ENCODE results near the gene KCTD5. TPM values are rescaled to one million over a fixed set of nuclear protein-coding genes. Genes with fewer than 3 reads are reported as not detected.

Gene KCTD5
- total and polyA plus RNA-seq, 9 of the 15 experiments (the other 6 are each of a cell fraction or from before 2014, with no cell fraction given) = 0.73 to 58.3 (median 32.3) TPM

GRCh38 chr16:2752035-2752849 is 69.9 kb downstream of the KCTD5 start, which contains the start of gene SRRM2 (continued):
- TF ChIP-seq RREB1 (CRISPR knock-in tag; IDR thresholded peaks at IDR 0.05) (no peak), ZKSCAN3 (CRISPR knock-in tag; IDR thresholded peaks at IDR 0.05) (no peak), KAT8 (IDR thresholded peaks at IDR 0.05; ENCODE audit: low read depth) (peak; percentile 87), SAFB2 (IDR thresholded peaks at IDR 0.05; ENCODE audit: borderline replicate concordance, low read depth, low read length, severe bottlenecking) (no peak), ZNF165 (CRISPR knock-in tag; IDR thresholded peaks at IDR 0.05; ENCODE audit: borderline replicate concordance) (no peak), KLF6 (CRISPR knock-in tag; IDR thresholded peaks at IDR 0.05; ENCODE audit: borderline replicate concordance) (peak; percentile 76; the same call in 1 of the 2 replicates), HNRNPL (IDR thresholded peaks at IDR 0.05; ENCODE audit: low read depth, low read length) (0 out of 2 replicates have a peak, but pooled peaks have one; percentile 25), ATF6 (CRISPR knock-in tag; IDR thresholded peaks at IDR 0.05) (no peak), HDAC8 (tag; IDR thresholded peaks at IDR 0.05) (peak; percentile 96), MCM3 (IDR thresholded peaks at IDR 0.05) (no peak), ZHX1 (conservative IDR thresholded peaks at IDR 0.05; ENCODE audit: low read length) (no peak), POLR2AphosphoS2 (IDR thresholded peaks at IDR 0.05; ENCODE audit: low read length) (peak; percentile 31; the same call in 1 of the 2 replicates), THAP12 (CRISPR knock-in tag; IDR thresholded peaks at IDR 0.05) (peak; percentile 86)
